Nephron (organoid): ENCODE measurements around the gene CDC42SE2.

Experiments
- H3K27ac Mint-ChIP-seq, 3 experiments: 2 replicates each; pipeline ENCODE4 v1.8.0; 2020; ENCODE audit warnings: mixed read lengths in 3 of 3, mild to moderate bottlenecking in 2 of 3, moderate library complexity in 1 of 3
- H3K27me3 Mint-ChIP-seq: 2 replicates; pipeline ENCODE4 v1.8.0; 2021; ENCODE audit warnings: low read depth, mild to moderate bottlenecking, moderate library complexity, mixed read lengths
- H3K36me3 Mint-ChIP-seq: 2 replicates; pipeline ENCODE4 v1.8.0; 2020; ENCODE audit warnings: low read depth, mixed read lengths
- H3K4me1 Mint-ChIP-seq: 2 replicates; pipeline ENCODE4 v1.8.0; 2020; ENCODE audit warnings: mixed read lengths
- H3K4me3 Mint-ChIP-seq, 3 experiments: 2 replicates each; pipeline ENCODE4 v1.8.0; 2020; ENCODE audit warnings: mild to moderate bottlenecking in 3 of 3, mixed read lengths in 3 of 3, moderate library complexity in 2 of 3
- H3K9me3 Mint-ChIP-seq: 2 replicates; pipeline ENCODE4 v1.8.0; 2020; ENCODE audit warnings: mixed read lengths
- TF ChIP-seq, protein P1 (sequence below), 3 experiments: fragments of 200-600 bp; sonication (generic); IDR thresholded peaks; one replicate each; pipeline ENCODE4 v1.5.0; 2021; ENCODE audit warnings: antibody characterized with exemption in 3 of 3; ENCODE audit not compliant: unreplicated experiment in 3 of 3

The CDC42SE2 gene

GRCh38 chr5:131221008-131221703, 42.7 kb upstream of the CDC42SE2 start:
- Mint-ChIP-seq H3K4me3 (no peak overlapping the region), H3K4me1 (no peaks in the 10 kb centered on the region), H3K36me3 (no peaks in the 10 kb centered on the region), H3K27ac (no peak overlapping the region), H3K27me3 (no peaks in the 10 kb centered on the region), H3K9me3 (no peaks in the 10 kb centered on the region)
- TF ChIP-seq, protein P1, sequence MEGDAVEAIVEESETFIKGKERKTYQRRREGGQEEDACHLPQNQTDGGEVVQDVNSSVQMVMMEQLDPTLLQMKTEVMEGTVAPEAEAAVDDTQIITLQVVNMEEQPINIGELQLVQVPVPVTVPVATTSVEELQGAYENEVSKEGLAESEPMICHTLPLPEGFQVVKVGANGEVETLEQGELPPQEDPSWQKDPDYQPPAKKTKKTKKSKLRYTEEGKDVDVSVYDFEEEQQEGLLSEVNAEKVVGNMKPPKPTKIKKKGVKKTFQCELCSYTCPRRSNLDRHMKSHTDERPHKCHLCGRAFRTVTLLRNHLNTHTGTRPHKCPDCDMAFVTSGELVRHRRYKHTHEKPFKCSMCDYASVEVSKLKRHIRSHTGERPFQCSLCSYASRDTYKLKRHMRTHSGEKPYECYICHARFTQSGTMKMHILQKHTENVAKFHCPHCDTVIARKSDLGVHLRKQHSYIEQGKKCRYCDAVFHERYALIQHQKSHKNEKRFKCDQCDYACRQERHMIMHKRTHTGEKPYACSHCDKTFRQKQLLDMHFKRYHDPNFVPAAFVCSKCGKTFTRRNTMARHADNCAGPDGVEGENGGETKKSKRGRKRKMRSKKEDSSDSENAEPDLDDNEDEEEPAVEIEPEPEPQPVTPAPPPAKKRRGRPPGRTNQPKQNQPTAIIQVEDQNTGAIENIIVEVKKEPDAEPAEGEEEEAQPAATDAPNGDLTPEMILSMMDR (IDR thresholded peaks at IDR 0.05; ENCODE audit: unreplicated experiment in 3 of 3), result no peak

GRCh38 chr5:131221888-131222287, 42.0 kb upstream of the CDC42SE2 start:
- Mint-ChIP-seq H3K36me3 (no peaks in the 10 kb centered on the region), H3K27me3 (no peaks in the 10 kb centered on the region), H3K4me1 (no peaks in the 10 kb centered on the region), H3K4me3 (no peak overlapping the region), H3K27ac (no peak overlapping the region), H3K9me3 (no peaks in the 10 kb centered on the region)
- TF ChIP-seq, protein P1 (IDR thresholded peaks at IDR 0.05; ENCODE audit: unreplicated experiment in 3 of 3), result no peak

DNA sequence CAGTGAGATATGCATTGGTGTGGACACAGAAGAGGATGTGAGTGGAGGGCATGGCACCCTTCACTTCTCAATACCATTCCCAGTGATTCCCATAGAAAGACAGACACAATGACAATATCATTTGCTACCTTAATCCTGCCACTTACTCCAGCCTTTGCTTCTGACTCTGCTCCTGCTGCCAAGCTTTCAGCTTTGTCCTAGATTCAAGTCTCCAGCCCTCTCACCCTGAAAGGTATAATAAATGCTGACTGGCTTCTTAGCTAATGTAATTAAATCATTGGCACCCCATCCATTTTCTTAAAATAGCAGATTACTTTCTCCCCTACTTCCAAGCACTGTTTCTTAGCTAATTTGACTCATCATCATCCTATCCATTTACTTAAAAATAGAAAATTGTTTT, 41.1 kb upstream of the CDC42SE2 start:
- H3K27ac Mint-ChIP-seq, result no peak overlapping the region
- no peaks in the 10 kb centered on the region for H3K36me3 Mint-ChIP-seq
- no peak overlapping the region for H3K4me3 Mint-ChIP-seq
- no peaks in the 10 kb centered on the region for H3K4me1 Mint-ChIP-seq
- H3K9me3 Mint-ChIP-seq, result no peaks in the 10 kb centered on the region
- H3K27me3 Mint-ChIP-seq, result no peaks in the 10 kb centered on the region
- TF ChIP-seq, protein P1 (IDR thresholded peaks at IDR 0.05; ENCODE audit: unreplicated experiment in 3 of 3), result no peak

DNA sequence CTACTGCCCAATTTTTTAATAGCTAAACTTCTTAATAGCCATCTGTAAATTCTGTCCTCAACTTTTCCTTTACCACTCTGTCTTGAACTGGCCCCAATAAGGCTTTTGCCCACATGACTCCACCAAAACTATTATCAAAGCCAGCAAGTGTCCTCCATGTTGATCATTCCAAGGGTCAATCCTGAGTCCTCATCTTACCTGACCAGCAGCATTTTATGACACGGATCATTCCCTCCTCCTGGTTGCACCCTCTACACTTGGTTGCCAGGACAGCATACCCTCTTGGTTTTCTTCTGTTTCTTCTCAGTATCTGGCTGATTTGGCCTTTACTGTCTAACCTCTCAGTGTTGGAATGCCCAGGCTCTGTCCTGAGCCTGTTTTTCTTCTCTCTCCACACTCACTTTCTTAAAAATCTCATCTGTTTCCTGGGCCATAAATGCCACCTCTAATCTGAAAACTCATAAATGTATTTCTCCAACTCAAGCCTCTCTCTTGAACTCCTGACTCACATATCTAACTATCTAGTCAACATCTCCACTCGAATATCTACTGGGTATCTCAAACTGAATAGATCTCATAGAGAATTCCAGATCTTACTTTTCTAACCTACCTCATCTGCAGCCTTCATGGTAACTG, 40.0 kb upstream of the CDC42SE2 start:
- H3K36me3 Mint-ChIP-seq, result no peaks in the 10 kb centered on the region
- H3K27ac Mint-ChIP-seq, result no peak overlapping the region
- H3K4me3 Mint-ChIP-seq, result no peak overlapping the region
- no peaks in the 10 kb centered on the region for H3K27me3 Mint-ChIP-seq
- no peaks in the 10 kb centered on the region for H3K9me3 Mint-ChIP-seq
- H3K4me1 Mint-ChIP-seq, result no peaks in the 10 kb centered on the region
- TF ChIP-seq, protein P1 (IDR thresholded peaks at IDR 0.05; ENCODE audit: unreplicated experiment in 3 of 3), result no peak

GRCh38 chr5:131224387-131225201, 39.3 kb upstream of the CDC42SE2 start:
- no peaks in the 10 kb centered on the region for H3K27me3 Mint-ChIP-seq
- H3K27ac Mint-ChIP-seq, result no peak overlapping the region
- no peaks in the 10 kb centered on the region for H3K36me3 Mint-ChIP-seq
- H3K9me3 Mint-ChIP-seq, result no peaks in the 10 kb centered on the region
- no peak overlapping the region for H3K4me3 Mint-ChIP-seq
- TF ChIP-seq, protein P1 (IDR thresholded peaks at IDR 0.05; ENCODE audit: unreplicated experiment in 3 of 3), result no peak
- no peaks in the 10 kb centered on the region for H3K4me1 Mint-ChIP-seq
